Effector CD8-positive, alpha-beta T cell (primary cell): ENCODE measurements around the gene PHTF2.

Source experiments
- DNase-seq: peaks from one replicate; lab custom pipeline; 2025; lab: John Stamatoyannopoulos, UW

PHTF2 gene

DNA sequence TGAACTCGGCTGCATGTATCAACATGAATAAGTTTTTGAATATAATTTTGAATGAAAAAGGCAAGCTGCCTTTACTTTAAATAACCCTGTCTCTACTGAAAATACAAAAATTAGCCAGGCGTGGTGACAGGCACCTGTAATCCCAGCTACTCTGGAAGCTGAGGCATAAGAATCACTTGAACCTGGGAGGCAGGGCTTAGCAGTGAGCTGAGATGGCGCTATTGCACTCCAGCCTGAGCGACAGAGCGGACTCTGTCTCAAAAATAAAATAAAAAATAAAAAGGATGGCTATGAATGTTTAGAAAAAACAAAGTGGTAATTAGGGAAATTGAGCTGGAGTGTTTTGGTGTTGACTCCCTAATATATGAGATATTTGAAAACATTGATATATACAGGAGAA lies 133.3 kb downstream of the PHTF2 start:
- no peak for DNase-seq

DNA sequence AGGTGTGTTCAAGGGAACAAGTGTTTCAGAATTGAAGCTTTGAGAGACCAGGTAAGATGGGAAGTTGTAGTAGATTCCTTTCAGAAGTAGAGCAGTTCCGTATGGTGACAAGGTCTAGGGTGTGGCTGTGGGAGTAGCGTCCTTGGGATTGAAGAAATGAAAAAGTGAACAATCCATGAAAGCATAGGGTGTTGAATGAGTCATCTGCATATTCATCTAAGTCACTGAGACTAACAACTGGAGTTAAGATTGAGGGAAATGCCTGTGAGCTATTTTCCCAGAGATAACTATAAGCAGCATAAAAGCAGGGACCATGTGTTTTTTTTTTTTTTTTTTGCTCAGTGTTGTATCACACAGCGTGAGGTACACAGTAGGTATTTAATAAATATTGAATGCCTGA lies 134.8 kb downstream of the PHTF2 start:
- no peak for DNase-seq

DNA sequence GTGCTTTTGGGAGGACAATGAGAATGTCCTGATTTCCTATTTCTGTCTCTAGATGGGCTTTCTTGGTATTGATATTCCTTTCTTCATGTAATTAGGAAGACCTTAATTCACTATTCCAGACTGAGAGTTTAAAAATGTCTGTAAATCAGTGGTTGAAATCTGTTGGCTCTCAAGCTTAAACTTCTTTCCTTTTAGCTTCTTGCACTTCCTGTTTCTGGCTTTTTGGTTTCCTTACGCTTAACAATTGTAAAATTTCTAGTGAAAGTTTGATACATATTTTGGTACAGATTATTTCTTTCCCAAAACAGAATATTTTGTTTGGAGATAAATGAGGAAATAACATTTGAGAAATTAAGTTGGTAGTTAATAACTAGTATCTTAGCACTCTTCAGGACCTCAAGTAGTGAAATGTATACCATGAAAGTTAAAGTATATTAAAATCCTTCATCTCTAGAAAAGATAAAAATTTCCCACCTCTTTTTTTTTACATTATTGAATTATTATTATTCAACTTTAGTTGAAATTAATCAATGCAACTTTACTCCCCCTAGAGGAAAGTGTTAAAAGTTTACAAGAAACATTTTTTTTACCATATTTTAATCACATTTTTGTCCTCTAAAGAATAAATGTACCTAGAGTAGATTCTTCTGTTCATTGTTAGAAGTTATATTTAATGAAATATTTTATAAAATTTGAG lies 137.2 kb downstream of the PHTF2 start:
- DNase-seq = no peak

DNA sequence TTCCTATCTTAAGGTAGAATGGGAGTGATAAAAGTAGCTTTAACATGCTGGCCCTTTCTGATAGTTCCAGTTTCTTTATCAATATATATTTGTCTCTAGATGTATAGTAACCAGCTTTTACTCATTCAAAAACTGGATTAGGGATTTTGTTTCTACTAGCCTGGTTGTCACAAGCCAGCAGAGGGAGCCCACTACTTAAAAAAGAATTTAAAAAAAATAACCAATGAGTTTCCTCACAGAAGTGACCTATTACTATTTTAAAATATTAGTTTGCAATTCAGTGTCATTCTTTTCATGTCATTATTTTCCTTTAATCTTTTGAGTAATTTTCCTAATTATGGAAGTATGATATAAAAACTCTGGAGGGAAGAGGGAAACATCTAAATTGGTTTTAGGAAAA lies 142.1 kb downstream of the PHTF2 start:
- DNase-seq = no peak

DNA sequence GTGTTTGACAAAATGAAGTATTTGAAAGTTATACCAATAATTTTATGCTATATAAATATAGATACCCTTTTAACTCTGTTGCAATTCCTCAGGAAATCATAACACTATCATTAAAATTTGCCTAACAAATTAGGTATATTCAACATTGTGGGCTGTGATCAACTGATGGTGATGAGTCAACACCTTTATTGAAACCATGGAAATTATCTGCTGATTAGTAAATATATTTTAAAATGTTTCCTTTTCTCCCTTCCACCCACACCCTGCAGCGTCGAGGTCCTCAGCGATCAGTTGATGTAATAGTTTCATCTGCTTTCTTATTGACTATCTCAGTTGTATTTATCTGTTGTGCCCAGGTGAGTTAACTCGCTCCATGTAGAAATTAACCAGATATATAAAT lies 143.9 kb downstream of the PHTF2 start:
- no peak for DNase-seq

DNA sequence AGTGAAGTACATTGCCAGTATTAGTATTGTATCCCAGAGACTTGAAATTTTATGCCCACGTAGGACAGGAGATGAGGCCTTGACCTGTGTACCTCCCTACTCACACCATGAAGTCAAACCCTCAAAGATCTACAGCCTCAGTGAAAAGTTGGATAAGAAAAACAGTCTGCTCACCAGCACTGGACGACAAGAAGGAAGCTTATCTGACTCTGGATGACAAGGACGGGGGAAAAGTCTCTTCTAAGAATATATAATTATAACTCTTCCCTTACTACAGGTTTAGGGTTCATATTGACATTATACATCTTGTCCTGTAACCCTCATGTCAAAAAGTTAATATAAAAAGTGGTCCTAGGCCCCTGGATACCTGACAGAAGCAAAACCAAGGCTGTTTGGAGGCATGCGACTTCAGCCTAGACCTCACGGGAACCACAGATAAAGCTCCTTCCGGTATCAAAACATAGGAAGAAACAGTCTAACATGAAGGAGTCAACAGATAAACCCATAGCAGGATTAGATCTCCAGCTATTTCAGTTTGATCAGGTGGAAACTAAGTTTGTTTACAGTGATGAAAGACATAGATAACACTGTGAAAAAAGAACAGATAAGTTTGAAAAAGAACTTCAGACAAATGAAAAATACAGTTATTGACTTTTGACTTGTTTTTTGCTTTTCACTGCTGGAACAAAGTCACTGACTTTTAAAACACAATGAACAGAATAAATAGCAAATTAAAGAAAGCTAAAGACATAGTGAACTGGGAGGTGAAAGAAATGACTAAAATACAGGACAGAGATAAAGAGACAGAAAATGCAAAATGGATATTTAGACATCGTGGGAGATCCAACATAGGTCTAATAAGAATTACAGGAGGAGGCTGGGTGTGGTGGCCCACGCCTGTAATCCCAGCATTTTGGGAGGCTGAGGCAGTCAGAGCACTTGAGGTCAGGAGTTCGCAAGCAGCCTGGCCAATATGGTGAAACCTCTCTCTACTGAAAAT lies 145.9 kb downstream of the PHTF2 start:
- no peak for DNase-seq

DNA sequence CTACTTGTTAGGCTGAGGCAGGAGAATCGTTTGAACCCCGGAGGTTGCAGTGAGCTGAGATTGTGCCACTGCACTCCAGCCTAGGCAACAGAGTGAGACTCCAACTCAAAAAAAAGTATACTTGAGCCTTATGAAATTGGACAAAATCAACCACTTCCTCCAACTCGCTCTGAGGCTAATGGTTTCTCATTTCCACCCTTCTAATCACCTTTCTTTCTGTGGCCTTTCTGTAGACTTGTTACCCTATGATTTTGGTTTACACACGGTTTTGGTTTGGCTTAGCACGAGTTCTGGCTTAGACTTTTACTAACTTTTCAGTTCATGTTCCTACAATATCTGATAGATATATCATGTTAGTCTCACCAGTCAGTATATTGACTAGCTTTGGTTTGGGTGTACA lies 152.0 kb downstream of the PHTF2 start:
- no peak for DNase-seq

DNA sequence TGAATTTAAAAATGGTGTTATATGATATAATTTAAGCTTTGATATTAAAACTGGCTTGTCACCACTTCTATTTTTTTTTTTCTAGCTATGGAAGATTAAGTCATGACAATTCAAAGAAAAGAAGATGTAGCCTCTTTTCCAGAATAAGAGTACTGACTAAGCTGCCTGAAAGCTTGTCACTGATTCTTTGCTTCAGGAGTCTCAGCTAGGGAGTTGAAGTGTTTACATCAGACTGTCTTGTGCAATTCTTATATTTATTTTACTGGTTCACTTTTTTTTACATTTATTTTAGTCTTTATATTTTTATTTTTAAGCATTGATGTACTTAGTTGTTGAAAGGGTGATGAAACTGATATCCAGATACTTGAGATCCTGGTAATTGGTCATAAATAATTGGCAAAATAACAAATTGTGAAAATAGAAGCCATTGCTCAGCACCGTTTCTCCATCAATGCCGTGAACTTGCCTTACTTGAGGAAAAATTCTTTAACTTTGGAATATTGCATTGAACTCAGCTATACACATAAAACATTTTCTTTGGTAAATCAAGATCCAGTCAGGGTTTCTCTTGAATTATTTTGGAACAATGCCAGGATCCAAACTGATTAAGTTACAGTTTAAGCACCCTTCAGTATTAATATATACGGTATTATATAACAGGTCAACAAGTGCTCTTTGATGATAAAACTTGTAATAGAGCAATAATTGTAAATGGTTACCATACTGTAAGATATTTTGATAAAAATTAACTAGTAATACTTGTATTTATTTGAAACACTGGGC lies 156.4 kb downstream of the PHTF2 start:
- no peak for DNase-seq

DNA sequence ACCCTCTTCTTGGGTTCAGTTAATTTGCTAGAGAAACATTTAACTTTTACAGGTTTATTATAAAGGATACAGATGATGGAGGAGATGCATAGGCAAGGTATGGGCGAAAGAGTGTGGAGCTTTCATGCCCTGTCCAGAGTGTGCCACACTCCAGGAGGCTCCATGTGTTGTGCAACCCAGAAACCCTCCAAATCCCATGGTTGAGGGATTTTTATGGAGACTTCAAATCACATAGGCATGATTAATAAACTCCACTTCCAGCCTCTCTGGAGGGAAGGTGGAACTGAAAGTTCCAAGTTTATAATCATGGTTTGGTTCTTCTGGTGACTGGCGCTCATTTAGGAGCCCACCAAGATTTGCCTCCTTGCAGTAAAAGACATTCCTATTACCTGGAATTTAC lies 159.9 kb downstream of the PHTF2 start:
- DNase-seq = no peak

DNA sequence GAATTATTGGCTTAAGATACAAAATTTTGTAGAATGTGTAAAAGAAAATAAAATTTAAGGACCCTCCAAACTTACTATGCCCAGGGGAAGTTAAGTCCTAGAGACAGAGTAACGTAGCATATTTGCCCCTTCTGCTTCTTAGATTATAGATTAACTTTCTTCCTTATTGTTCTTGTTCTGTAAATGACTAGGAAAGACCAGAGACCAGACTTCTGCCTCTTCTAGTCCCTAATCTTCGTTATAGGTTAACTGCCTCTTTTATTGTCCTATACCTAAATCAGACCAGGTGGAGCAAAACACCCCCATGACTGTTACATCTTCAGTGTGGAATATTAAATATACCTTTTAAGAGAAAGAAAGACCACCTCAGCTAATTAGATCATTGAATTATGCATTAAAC lies 160.5 kb downstream of the PHTF2 start:
- DNase-seq = no peak

DNA sequence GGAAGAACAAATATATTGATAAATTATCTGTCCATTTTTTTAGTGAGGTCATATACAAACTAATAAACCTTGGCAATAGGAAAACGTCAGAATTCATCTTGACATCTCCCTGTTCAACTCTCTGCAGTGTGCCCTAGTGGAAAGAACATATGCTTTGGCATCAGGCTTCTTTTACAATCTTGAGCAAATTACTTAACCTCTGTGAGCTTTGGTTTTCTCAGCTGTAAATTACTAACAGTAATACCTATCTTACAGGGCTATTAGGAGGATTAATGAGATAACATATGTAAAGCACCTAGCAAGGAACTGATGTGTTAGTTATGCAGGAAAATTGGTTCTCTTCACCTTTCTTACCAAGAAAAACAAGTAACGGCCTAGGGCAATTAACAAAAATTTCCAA lies 161.8 kb downstream of the PHTF2 start:
- DNase-seq = no peak

DNA sequence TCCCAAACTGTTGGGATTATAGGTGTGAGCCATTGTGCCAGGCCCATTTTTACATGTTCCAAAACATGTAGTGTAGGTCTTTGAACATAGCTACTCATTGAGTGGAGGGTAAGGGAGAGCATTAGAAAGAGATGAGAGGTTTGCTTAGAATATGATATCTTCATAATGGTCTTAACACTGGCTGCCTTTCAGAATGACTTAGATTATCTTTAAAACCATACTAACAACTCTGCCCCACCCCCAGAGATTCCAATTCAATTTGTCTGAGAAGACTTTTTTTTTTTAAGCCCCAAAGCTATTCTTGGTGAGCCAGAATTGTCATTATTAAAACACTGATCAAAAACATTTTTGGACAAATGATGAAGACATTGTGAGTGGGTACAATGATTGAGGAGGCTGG lies 168.9 kb downstream of the PHTF2 start:
- no peak for DNase-seq

DNA sequence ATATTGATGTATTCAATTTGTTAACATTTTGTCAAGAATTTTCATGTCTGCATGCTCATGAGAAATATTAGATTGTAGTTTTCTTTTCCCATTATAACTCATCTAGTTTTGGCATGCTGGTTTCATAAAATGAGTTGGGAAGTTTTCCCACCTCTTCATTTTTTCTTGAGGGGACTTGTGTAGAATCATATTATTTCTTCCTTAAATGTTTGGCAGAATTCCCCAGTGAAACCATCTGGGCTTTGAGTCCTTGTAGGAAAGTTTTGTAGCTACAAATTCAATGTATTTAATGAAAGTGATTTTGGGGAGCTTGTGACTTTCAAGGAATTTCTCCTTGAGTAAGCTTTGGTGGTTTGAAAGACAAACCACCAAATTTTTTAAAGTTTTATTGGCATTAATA lies 173.2 kb downstream of the PHTF2 start:
- DNase-seq = no peak

DNA sequence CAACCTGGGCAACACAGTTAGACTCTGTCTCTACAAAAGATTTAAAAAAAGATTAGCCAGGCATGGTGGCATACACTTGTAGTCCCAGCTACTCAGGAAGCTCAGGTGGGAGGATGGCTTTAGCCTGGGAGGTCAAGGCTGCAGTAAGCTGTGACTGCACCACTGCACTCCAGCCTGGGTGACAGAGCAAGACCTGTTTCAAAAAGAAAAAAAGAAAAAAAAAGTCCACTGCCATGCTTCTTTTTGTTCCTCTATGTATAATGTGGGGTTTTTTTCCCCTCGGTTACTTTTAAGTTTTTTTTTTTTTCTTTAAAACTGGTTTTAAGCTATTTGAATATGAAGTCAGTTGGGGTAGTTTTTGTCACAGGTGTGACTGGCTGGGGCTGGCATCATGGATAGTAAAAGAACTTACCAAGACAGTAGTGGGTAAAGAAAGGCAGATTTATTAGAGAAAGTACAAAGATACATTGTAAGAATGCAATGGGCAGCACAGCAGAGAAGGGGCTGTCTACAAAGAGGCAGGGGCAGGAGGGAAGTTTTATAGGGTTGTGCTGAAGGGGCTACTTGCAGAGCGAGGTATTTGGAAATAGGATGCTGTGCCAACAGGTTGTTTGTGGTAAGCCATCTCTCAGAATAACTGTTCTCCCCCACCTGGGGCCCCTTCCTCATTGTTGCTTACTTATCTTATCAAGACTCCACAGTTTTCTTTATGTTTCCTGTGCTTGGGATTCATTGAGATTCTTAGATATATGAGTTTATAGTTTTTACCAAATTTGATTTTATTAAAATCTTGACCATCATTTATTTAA lies 177.3 kb downstream of the PHTF2 start:
- DNase-seq = no peak

DNA sequence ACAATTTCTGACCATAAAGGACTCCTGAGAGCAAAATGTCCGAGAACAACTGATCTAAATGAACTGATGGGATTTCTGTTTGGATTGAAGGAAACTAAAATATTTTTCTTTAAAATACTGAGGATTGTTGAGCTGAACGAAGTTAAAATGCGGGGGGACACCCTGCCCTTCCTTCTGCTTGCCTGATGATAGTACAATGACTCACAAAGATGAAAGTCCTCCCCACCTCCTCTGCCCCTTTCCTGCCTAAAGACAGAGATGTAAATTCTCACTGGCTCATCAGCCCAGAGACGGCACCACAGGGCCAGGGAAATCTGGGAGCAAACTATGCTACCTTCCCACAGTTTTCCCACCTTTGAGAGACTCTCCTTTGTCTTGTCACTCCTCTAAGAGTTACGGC lies 180.6 kb downstream of the PHTF2 start:
- no peak for DNase-seq

DNA sequence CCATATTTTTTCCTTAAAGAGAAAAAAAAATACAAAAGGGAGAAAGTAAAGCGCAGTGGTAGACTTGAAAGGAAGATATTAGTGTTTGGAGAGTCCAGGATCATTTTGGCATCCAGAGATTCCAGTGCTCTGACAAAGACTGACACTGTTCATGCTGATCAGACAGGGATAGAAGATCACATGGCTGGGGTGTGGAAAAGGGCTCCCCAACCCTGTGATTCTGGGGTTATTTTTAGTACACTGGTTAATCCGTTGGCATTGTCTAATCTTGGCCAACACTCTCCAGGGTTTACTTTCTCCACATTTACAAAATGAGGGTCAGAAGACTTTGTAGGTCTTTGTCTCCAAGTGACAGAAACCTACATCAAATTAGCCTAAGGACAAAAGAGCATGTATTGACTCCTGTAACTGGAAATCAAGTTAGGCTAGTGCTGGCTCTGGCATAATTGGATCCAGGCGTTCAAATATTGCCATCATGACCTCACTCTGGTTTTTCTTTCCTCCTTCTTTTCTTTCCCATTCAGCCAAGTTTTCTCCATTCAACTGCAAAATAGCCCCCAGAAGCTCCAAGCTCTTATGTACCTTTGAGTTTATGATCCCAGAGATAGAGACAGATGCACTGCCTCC lies 181.6 kb downstream of the PHTF2 start:
- no peak for DNase-seq

DNA sequence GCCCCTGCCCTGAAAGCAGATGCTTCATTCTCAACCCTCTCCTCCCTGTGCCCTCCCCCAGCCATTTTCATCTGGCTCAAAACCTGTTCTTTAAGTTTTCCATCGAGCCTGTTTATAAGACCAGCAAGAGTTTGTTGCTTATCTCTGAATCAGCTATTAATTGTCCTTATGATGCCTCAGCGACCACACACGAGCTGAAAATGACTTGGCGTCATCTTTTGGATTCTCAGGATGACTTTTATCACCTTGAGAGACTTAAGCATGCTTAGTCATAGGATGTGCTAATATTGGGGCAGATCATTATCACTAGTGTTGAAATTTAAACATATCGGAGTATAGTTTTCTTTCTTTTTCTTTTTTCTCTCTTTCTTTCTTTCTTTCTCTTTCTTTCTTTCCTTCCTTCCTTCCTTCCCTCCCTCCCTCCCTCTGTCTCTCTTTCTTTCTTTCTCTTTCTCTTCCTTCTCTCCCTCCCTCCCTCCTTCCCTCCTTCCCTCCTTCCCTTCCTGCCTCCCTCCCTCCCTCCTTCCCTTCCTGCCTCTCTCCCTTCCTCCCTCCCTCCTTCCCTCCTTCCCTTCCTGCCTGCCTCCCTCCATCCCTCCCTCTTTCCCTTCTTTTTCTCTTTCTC lies 184.5 kb downstream of the PHTF2 start:
- no peak for DNase-seq

DNA sequence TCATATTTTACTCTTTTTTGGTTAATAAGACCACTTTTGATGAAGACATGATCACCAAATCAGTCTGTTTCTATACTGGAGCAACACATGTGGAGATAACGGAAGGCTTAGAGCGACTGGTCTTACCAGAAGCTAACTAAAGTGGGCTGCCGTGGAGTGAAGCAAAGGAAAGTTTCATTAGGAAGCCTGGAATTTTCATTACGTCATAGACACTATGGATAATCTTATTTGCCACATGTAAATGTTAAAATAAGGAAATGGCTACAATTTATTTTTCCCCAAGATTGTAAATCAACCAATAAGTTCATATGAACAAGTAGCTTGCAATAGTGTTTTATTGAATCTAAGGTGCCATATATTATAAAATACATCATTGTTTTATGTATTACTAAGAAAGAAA lies 185.4 kb downstream of the PHTF2 start:
- DNase-seq = no peak

DNA sequence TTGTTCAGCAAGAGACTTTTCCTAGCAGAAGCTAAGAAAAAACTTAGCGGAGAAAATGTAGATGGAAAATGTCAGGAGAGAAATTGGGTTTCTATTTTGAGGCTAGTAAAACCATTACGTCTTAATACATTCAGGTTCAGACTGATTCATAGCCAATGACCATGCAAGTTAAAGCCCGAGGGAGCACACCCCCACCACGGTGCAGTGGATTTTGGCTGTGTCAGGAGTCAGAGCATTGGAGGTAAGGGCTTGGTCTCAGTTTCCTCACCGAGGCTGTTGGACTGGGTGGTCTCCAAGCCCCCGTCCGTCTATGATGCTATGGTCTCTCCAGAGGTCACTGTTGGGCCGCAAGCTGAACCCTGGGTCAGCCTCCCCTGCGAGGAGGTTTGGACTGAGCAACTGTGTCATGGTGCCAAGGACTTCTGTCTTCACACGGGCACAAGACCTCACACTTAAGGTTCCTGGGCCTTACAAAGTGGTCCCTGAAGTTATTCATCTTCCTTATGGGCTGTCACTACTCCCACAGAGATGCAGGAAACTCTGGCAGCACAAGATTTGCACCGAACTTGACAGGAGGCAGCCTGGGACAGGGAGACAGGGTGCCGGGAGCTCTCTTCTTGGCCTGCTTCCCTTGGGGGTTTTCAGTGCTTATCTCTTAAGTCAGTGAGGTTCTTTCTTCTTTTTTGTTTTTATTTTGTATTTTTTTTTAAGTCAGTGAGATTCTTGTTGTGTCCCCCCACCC lies 186.8 kb downstream of the PHTF2 start:
- no peak for DNase-seq

DNA sequence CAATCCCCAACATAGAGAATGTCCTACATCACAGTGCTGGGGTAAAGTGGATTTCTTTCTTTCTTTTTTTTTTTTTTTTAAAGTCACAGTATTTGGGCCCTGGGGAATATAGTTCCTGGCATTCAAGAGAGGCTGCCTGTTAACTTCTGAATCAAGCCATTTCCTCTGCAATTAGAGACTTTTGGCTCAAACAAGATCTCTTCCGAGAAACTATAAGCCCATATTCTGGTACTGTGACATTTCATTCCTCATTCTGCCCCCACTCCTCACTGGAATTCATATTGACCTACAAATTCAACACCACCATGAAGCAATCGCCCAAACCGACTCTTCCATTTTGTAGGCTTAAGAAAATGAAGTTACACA lies 187.4 kb downstream of the PHTF2 start:
- DNase-seq = no peak
